ENCODE results near the gene ITGA8. TPM values are rescaled to one million over a fixed set of nuclear protein-coding genes. Genes with fewer than 3 reads are reported as not detected.
"Not testable (repeated sequence)": the region's sequence is repeated elsewhere in the genome, so short reads cannot be mapped to it uniquely, and the experiment has no call there.

The ITGA8 gene
- total RNA-seq, 2 donors from 2014 or later, result not detected

- H3K9me3 ChIP-seq (ENCODE audit: control insufficient read depth, low read length, poor library complexity, severe bottlenecking), result no peaks in the 10 kb centered on the region
- H3K27ac Mint-ChIP-seq, result no peak overlapping the region
- DNase-seq, result no peak
- no peak for ATAC-seq
- no peaks in the 10 kb centered on the region for H3K4me1 Mint-ChIP-seq
- no peak overlapping the region for H3K4me3 Mint-ChIP-seq
- no peaks in the 10 kb centered on the region for H3K27me3 Mint-ChIP-seq
- no peaks in the 10 kb centered on the region for H3K36me3 Mint-ChIP-seq (ENCODE audit: low read depth)
Observed at GRCh38 chr10:15543994-15544393, 175.7 kb downstream of the ITGA8 start.

DNA sequence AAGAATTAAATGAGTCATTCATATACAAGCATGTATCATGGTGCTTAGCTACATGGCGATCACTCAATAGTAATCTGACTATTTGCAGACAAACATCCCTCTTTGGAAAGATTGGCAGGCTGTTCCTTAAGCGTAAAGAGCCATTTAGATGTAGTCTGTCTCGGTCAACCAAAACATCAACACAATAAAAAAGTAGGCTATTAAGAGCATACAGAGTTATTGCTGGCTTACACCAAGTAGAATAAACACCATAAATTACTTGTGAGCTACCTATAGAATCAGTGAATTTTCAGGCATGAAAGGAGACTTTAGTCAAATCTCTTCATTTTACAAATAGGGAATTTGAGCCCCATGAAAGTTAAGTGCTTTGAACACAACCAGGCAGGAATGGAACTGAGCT lies 176.9 kb downstream of the ITGA8 start:
- no peak overlapping the region for H3K27ac Mint-ChIP-seq
- H3K4me1 Mint-ChIP-seq, result no peaks in the 10 kb centered on the region
- no peak for DNase-seq
- H3K27me3 Mint-ChIP-seq, result peaks cover 1% of the 10 kb centered on the region
- H3K4me3 Mint-ChIP-seq, result no peak overlapping the region
- no peaks in the 10 kb centered on the region for H3K36me3 Mint-ChIP-seq (ENCODE audit: low read depth)
- no peaks in the 10 kb centered on the region for H3K9me3 ChIP-seq (ENCODE audit: control insufficient read depth, low read length, poor library complexity, severe bottlenecking)
- no peak for ATAC-seq

DNA sequence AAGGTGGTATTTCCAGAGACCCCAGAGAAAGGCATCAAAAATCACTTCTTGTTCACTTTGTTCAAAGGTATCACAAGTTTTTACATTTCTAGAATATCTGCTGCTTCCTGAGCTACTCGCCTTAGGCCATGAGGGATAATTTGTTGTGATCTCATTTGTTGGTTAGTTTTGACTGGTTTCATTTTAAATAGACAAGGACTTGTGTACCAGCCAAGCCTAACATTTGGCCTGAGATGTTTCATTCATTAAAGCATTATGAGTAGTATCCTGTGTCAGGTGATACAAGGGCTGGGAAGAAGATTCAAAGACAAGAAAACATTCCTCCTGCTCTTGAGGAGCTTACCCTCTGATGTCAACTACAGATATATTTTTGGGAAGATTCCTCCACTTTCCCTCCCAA lies 178.3 kb downstream of the ITGA8 start:
- H3K4me3 Mint-ChIP-seq, result no peak overlapping the region
- no peak for DNase-seq
- peaks cover 14% of the 10 kb centered on the region for H3K27me3 Mint-ChIP-seq
- H3K9me3 ChIP-seq (ENCODE audit: control insufficient read depth, low read length, poor library complexity, severe bottlenecking), result no peaks in the 10 kb centered on the region
- no peaks in the 10 kb centered on the region for H3K36me3 Mint-ChIP-seq (ENCODE audit: low read depth)
- H3K27ac Mint-ChIP-seq, result no peak overlapping the region
- no peaks in the 10 kb centered on the region for H3K4me1 Mint-ChIP-seq
- ATAC-seq, result no peak

GRCh38 chr10:15540727-15541126 lies 179.0 kb downstream of the ITGA8 start:
- no peak overlapping the region for H3K27ac Mint-ChIP-seq
- no peaks in the 10 kb centered on the region for H3K36me3 Mint-ChIP-seq (ENCODE audit: low read depth)
- H3K4me1 Mint-ChIP-seq, result no peaks in the 10 kb centered on the region
- no peak overlapping the region for H3K4me3 Mint-ChIP-seq
- peaks cover 21% of the 10 kb centered on the region for H3K27me3 Mint-ChIP-seq
- ATAC-seq, result no peak
- H3K9me3 ChIP-seq (ENCODE audit: control insufficient read depth, low read length, poor library complexity, severe bottlenecking), result no peaks in the 10 kb centered on the region
- DNase-seq, result no peak

GRCh38 chr10:15539262-15539661 lies 180.5 kb downstream of the ITGA8 start:
- H3K4me3 Mint-ChIP-seq, result no peak overlapping the region
- no peaks in the 10 kb centered on the region for H3K4me1 Mint-ChIP-seq
- H3K9me3 ChIP-seq (ENCODE audit: control insufficient read depth, low read length, poor library complexity, severe bottlenecking), result no peaks in the 10 kb centered on the region
- ATAC-seq (no peak), DNase-seq (no peak)
- no peaks in the 10 kb centered on the region for H3K36me3 Mint-ChIP-seq (ENCODE audit: low read depth)
- peaks cover 25% of the 10 kb centered on the region for H3K27me3 Mint-ChIP-seq
- H3K27ac Mint-ChIP-seq, result no peak overlapping the region

- peaks cover 33% of the 10 kb centered on the region for H3K27me3 Mint-ChIP-seq
- H3K4me3 Mint-ChIP-seq, result not testable (repeated sequence)
Observed at GRCh38 chr10:15534928-15535538, 184.7 kb downstream of the ITGA8 start.

DNA sequence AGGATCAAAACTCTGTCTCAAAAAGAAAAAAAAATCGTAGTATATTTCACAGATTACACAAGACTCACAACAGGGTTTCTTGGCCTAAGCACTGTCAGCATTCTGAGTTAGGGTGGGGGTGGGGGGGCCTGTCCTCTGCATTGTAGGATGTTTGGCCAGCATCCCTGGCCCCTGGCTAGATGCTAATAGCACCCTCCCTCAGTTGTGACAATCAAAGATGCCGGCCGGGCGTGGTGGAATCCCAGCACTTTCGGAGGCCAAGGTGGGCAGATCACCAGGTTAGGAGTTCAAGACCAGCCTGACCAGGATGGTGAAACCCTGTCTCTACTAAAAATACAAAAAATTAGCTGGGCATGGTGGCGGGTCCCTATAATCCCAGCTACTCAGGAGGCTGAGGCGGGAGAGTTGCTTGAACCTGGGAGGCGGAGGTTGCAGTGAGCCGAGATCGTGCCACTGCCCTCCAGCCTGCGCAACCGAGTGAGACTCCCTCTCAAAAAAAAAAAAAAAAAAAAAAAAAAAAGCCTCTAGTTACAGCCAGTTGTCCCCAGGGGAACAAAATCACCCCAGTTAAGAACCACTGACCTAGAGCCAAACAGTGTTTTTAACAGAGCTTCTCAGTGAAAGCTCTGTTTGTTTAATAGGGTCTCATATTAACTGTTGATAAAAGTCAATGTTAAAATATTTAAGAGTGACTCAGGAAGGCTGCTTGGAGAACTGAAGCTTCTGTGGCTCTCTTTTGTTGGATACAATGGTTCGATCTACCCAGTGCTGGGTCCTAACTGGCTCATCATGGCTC lies 187.6 kb downstream of the ITGA8 start:
- no peaks in the 10 kb centered on the region for H3K36me3 Mint-ChIP-seq (ENCODE audit: low read depth)
- H3K4me3 Mint-ChIP-seq, result no peak overlapping the region
- peaks cover 2% of the 10 kb centered on the region for H3K4me1 Mint-ChIP-seq
- peaks cover 37% of the 10 kb centered on the region for H3K27me3 Mint-ChIP-seq
- no peak for ATAC-seq
- DNase-seq, result no peak
- H3K27ac Mint-ChIP-seq, result no peak overlapping the region
- H3K9me3 ChIP-seq (ENCODE audit: control insufficient read depth, low read length, poor library complexity, severe bottlenecking), result no peaks in the 10 kb centered on the region

More at GRCh38 chr10:15534928-15535538, 184.7 kb downstream of the ITGA8 start:
- not testable (repeated sequence) for H3K36me3 Mint-ChIP-seq (ENCODE audit: low read depth); H3K27ac Mint-ChIP-seq; H3K4me1 Mint-ChIP-seq; DNase-seq; ATAC-seq; H3K9me3 ChIP-seq (ENCODE audit: control insufficient read depth, low read length, poor library complexity, severe bottlenecking)

GRCh38 chr10:15528859-15529239 lies 190.9 kb downstream of the ITGA8 start:
- DNase-seq (no peak), ATAC-seq (no peak)
- Mint-ChIP-seq H3K27me3 (peaks cover 27% of the 10 kb centered on the region), H3K4me3 (no peak overlapping the region), H3K27ac (no peak overlapping the region), H3K36me3 (ENCODE audit: low read depth) (no peaks in the 10 kb centered on the region), H3K4me1 (peaks cover 2% of the 10 kb centered on the region)
- H3K9me3 ChIP-seq (ENCODE audit: control insufficient read depth, low read length, poor library complexity, severe bottlenecking), result no peaks in the 10 kb centered on the region

DNA sequence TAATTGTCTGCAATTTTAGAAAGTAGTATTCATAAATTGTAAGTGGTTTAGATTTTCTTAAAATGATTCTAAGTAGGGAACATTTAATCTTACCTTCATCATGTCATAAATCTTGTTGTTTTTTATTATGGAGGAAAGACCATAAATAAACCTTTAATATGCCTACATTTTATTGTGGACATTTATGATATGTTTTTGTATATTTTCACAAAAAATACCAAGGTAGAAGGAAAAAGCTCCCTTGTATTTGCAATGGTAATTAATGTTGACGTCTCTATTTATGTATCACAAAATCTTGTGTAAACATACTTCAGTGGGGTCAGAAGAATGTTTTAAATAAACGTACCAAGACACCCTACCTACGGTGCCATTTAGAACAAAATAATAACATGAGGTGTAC lies 193.0 kb downstream of the ITGA8 start:
- Mint-ChIP-seq H3K4me3 (no peak overlapping the region), H3K27me3 (peaks cover 27% of the 10 kb centered on the region), H3K27ac (no peak overlapping the region), H3K36me3 (ENCODE audit: low read depth) (no peaks in the 10 kb centered on the region), H3K4me1 (peaks cover 2% of the 10 kb centered on the region)
- ATAC-seq (no peak), DNase-seq (no peak)
- no peaks in the 10 kb centered on the region for H3K9me3 ChIP-seq (ENCODE audit: control insufficient read depth, low read length, poor library complexity, severe bottlenecking)

DNA sequence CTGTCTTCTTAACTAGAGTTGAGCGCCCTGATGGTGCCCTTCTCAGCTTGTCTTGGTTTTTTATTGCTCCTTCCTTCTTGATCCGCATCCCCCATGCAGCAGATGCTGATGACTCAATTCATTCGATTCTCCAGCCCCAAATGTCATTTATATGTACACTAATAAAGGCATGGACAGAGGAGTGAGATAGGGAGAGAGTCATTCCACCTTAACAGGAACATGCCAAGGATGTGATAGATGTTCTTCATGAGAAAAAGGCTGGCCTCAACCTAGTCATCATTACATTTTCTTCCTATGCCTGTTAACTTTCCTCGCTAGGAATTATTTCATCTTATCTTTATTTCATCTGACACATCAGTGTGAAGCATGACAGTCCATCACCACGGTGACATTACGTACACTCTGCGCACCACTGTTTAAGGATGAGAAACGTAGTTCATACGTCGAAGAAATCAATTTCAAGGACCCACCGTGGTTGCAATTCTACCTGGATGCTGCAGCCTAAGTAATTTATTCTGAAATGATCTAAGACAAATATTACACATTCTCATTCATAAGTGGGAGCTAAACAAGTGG lies 198.3 kb downstream of the ITGA8 start:
- DNase-seq, result no peak
- no peak overlapping the region for H3K27ac Mint-ChIP-seq
- peaks cover 34% of the 10 kb centered on the region for H3K27me3 Mint-ChIP-seq
- ATAC-seq, result no peak
- no peaks in the 10 kb centered on the region for H3K4me1 Mint-ChIP-seq
- H3K4me3 Mint-ChIP-seq, result no peak overlapping the region
- no peaks in the 10 kb centered on the region for H3K9me3 ChIP-seq (ENCODE audit: control insufficient read depth, low read length, poor library complexity, severe bottlenecking)
- peaks cover 2% of the 10 kb centered on the region for H3K36me3 Mint-ChIP-seq (ENCODE audit: low read depth)

GRCh38 chr10:15518250-15518649 lies 201.5 kb downstream of the ITGA8 start:
- ATAC-seq, result no peak
- H3K36me3 Mint-ChIP-seq (ENCODE audit: low read depth), result peaks cover 2% of the 10 kb centered on the region
- H3K9me3 ChIP-seq (ENCODE audit: control insufficient read depth, low read length, poor library complexity, severe bottlenecking), result no peaks in the 10 kb centered on the region
- no peak for DNase-seq
- no peaks in the 10 kb centered on the region for H3K4me1 Mint-ChIP-seq
- H3K27me3 Mint-ChIP-seq, result peaks cover 29% of the 10 kb centered on the region
- H3K27ac Mint-ChIP-seq, result no peak overlapping the region
- no peak overlapping the region for H3K4me3 Mint-ChIP-seq

DNA sequence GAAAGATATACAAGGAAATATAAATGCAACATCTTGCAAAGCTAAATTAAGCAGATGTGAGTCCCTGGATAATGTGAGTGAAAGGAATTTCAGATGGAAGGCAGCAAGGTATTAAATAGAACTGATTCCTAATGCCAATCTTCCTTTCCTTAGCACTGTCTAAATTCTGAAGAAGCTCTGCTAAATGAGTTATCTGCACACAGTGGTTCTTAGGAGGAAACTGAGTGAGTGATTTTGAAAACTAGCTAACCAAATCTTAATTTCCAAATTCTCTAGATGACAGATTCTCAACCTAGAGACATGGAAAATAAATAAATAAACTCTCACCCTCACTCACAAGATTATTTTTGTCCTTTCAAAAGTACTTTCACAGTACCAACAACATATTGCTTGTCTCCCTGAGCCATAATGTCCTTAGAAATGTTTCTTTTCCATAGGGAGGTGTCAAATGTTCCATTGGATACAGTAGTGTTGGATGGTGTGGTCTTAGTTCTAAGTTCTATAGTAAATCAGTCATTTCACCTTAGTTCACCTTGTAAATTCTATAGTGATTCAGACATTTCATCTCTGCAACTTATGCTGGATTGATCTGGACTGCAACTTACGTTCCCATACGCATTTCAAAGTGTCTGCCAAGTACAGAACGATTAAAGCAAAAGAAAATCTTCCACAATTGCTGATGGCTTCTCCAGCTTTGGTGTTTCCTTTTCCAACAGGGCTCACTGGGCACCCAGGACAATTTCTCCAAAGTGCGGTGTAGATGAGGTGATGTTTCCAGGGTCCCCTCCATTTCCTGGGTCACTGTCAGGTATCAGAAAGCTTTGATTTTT lies 203.3 kb downstream of the ITGA8 start:
- Mint-ChIP-seq H3K4me1 (no peaks in the 10 kb centered on the region), H3K36me3 (ENCODE audit: low read depth) (peaks cover 2% of the 10 kb centered on the region), H3K27ac (no peak overlapping the region), H3K4me3 (no peak overlapping the region), H3K27me3 (peaks cover 34% of the 10 kb centered on the region)
- no peak for ATAC-seq
- DNase-seq, result no peak
- H3K9me3 ChIP-seq (ENCODE audit: control insufficient read depth, low read length, poor library complexity, severe bottlenecking), result no peaks in the 10 kb centered on the region

DNA sequence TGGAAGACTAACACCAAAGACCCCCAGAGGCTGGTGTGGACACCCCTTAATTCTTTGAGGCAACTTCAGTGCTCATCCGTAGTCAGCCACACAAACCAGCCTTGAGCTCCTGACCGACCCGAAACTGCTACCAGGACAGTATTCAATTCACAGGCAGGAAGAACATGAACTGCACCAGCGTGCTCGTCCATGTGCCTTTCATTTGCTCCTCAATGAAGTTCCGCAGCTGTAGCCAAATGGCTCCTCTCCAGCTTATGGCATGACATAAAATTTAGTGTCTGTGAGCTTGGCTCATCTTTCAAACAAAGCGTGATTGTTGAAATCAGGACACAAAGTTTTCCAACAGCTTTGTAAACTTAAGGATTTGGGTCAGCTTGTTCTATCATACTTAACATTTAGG lies 204.5 kb downstream of the ITGA8 start:
- no peaks in the 10 kb centered on the region for H3K9me3 ChIP-seq (ENCODE audit: control insufficient read depth, low read length, poor library complexity, severe bottlenecking)
- DNase-seq (no peak), ATAC-seq (no peak)
- Mint-ChIP-seq H3K4me3 (no peak overlapping the region), H3K36me3 (ENCODE audit: low read depth) (no peaks in the 10 kb centered on the region), H3K27me3 (peaks cover 36% of the 10 kb centered on the region), H3K27ac (no peak overlapping the region), H3K4me1 (no peaks in the 10 kb centered on the region)
